ENCODE results near the gene SFMBT1. TPM values are rescaled to one million over a fixed set of nuclear protein-coding genes. Genes with fewer than 3 reads are reported as not detected.

The SFMBT1 gene
- total and polyA plus RNA-seq, 2 experiments from 2014 or later: 5.3 to 24.0 TPM

- Histone ChIP-seq H3K79me2 (replicated peaks; ENCODE audit: insufficient read depth) (peaks cover 25% of the 10 kb centered on the region), H3K9me2 (ENCODE audit: insufficient read depth) (no peaks in the 10 kb centered on the region), H3K4me1 (ENCODE audit: insufficient read depth) (peaks cover 7% of the 10 kb centered on the region), H3K4me2 (no peak overlapping the region), H3K36me3 (ENCODE audit: insufficient read depth) (no peaks in the 10 kb centered on the region), H4K20me1 (replicated peaks; ENCODE audit: insufficient read depth) (no peaks in the 10 kb centered on the region; the same call in none of the 2 replicates), H3K27ac (ENCODE audit: low read depth) (no peak overlapping the region), H3F3A (replicated peaks; ENCODE audit: low read depth) (no peaks in the 10 kb centered on the region), H3K27me3 (ENCODE audit: insufficient read depth) (no peaks in the 10 kb centered on the region), H2AFZ (no peak overlapping the region), H3K4me3 (no peak overlapping the region)
- Mint-ChIP-seq H3K4me1 (peaks cover 12% of the 10 kb centered on the region; the same call in 2 of the 3 replicates), H3K9me3 (no peaks in the 10 kb centered on the region), H3K27ac (no peak overlapping the region), H3K27me3 (ENCODE audit: insufficient read depth, low read depth, poor library complexity) (peaks cover 3% of the 10 kb centered on the region), H3K4me3 (no peak overlapping the region), H3K36me3 (ENCODE audit: low read depth) (peaks cover 6% of the 10 kb centered on the region; the same call in 2 of the 3 replicates)
- TF ChIP-seq ZNF114 (CRISPR knock-in tag; IDR thresholded peaks at IDR 0.05): no peak
- TF ChIP-seq ZNF462 (CRISPR knock-in tag; IDR thresholded peaks at IDR 0.05): no peak
- TF ChIP-seq JUNB (IDR thresholded peaks at IDR 0.05; ENCODE audit: unreplicated experiment): no peak
- no peak for TF ChIP-seq CREB1 (CRISPR knock-in tag; IDR thresholded peaks at IDR 0.05; ENCODE audit: low read depth)
- TF ChIP-seq POLR2AphosphoS5 (IDR thresholded peaks at IDR 0.05; ENCODE audit: low read depth): no peak
- TF ChIP-seq REST (IDR thresholded peaks at IDR 0.05; ENCODE audit: unreplicated experiment): no peak
- no peak for TF ChIP-seq STAT1 (IDR thresholded peaks at IDR 0.05; ENCODE audit: unreplicated experiment)
- TF ChIP-seq NANOG (IDR thresholded peaks at IDR 0.05; ENCODE audit: borderline replicate concordance): no peak
- TF ChIP-seq EZH2phosphoT487 (IDR thresholded peaks at IDR 0.05; ENCODE audit: unreplicated experiment): no peak
- no peak; a peak in 1 of 4 replicates for TF ChIP-seq CTCF (conservative IDR thresholded peaks at IDR 0.05; ENCODE audit: low read depth in 2 of 2)
- no peak for TF ChIP-seq EZH2 (IDR thresholded peaks at IDR 0.05; ENCODE audit: low read depth, unreplicated experiment)
- no peak for TF ChIP-seq ETS1 (IDR thresholded peaks at IDR 0.05)
- TF ChIP-seq ZNF331 (CRISPR knock-in tag; IDR thresholded peaks at IDR 0.05; ENCODE audit: low read depth): no peak
- ATAC-seq (peak; percentile 71), DNase-seq (ENCODE audit: low spot score) (peak; percentile 45)
Measured at GRCh38 chr3:52880047-52880446, 165.8 kb downstream of the SFMBT1 start.

Measured in GM23338 (cell line).